Measurements from ENCODE around the gene C2CD4C.

GRCh38 chr19:403221-404027, 5.5 kb downstream of the C2CD4C start:
- TF ChIP-seq, protein P1, sequence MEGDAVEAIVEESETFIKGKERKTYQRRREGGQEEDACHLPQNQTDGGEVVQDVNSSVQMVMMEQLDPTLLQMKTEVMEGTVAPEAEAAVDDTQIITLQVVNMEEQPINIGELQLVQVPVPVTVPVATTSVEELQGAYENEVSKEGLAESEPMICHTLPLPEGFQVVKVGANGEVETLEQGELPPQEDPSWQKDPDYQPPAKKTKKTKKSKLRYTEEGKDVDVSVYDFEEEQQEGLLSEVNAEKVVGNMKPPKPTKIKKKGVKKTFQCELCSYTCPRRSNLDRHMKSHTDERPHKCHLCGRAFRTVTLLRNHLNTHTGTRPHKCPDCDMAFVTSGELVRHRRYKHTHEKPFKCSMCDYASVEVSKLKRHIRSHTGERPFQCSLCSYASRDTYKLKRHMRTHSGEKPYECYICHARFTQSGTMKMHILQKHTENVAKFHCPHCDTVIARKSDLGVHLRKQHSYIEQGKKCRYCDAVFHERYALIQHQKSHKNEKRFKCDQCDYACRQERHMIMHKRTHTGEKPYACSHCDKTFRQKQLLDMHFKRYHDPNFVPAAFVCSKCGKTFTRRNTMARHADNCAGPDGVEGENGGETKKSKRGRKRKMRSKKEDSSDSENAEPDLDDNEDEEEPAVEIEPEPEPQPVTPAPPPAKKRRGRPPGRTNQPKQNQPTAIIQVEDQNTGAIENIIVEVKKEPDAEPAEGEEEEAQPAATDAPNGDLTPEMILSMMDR (IDR thresholded peaks at IDR 0.05; ENCODE audit: low read depth, low read length, poor library complexity, severe bottlenecking), result no peak
- no peak for TF ChIP-seq EZH2phosphoT487 (IDR thresholded peaks at IDR 0.05; ENCODE audit: borderline replicate concordance, low read length)
